ENCODE measurements around the gene SH3RF3. TPM values are rescaled to one million over a fixed set of nuclear protein-coding genes. Genes with fewer than 3 reads are reported as not detected.

The SH3RF3 gene
- total and polyA plus RNA-seq, 10 of the 15 experiments (the other 5 are each of a cell fraction or from before 2014, with no cell fraction given), result 0.08 to 8.8 (median 2.3) TPM

GRCh38 chr2:109125593-109126500 is 3.2 kb upstream of the SH3RF3 start:
- no peak overlapping the region for H2AFZ ChIP-seq (ENCODE audit: control insufficient read depth, low read depth, low read length)
- ChIA-PET SMC1A (ENCODE audit: uncharacterized antibody, unreplicated experiment) (interaction anchor here (0.8 to 3.8 kb wide), 5 partner anchors 9 to 388 kb away, joined by 3 to 44 read pairs (median 4); no protein-coding TSS in a partner anchor), RAD21 (ENCODE audit: unreplicated experiment) (interaction anchor here (1.3 to 9.2 kb wide), 5 partner anchors 89 to 392 kb away, joined by 4 to 67 read pairs (median 6); no protein-coding TSS in a partner anchor), CTCF (interaction anchor here (2.6 to 4.6 kb wide), 2 partner anchors 385 to 388 kb away, joined by 12 to 62 read pairs; no protein-coding TSS in a partner anchor), POLR2A (interaction anchor here (0.8 kb wide), 1 partner anchor 384 kb away, joined by 3 read pairs; no protein-coding TSS in a partner anchor)
- peaks cover 8% of the 10 kb centered on the region for H3K79me2 ChIP-seq (ENCODE audit: control insufficient read depth, insufficient read depth, low read length)
- FAIRE-seq, result no peak
- no peaks in the 10 kb centered on the region; the same call in 1 of the 2 replicates for H3K4me1 ChIP-seq (ENCODE audit: control insufficient read depth, insufficient read depth, low read length)
- H3K27me3 ChIP-seq (replicated peaks in 1 of 2; ENCODE audit: control insufficient read depth in 2 of 2, insufficient read depth in 2 of 2, low read length in 1 of 2), result peaks cover 0 to 6% of the 10 kb centered on the region in 2 experiments; a peak in 3 of 4 replicates
- peak; percentile 35; the same call in 1 of the 2 replicates for TF ChIP-seq NFIC (IDR thresholded peaks at IDR 0.05; ENCODE audit: low read depth, low read length)
- TF ChIP-seq RUNX3 (IDR thresholded peaks at IDR 0.05; ENCODE audit: low read length), result peak; percentile 77
- peak; percentile 72 for TF ChIP-seq JUNB (IDR thresholded peaks at IDR 0.05)
- TF ChIP-seq, protein P1, sequence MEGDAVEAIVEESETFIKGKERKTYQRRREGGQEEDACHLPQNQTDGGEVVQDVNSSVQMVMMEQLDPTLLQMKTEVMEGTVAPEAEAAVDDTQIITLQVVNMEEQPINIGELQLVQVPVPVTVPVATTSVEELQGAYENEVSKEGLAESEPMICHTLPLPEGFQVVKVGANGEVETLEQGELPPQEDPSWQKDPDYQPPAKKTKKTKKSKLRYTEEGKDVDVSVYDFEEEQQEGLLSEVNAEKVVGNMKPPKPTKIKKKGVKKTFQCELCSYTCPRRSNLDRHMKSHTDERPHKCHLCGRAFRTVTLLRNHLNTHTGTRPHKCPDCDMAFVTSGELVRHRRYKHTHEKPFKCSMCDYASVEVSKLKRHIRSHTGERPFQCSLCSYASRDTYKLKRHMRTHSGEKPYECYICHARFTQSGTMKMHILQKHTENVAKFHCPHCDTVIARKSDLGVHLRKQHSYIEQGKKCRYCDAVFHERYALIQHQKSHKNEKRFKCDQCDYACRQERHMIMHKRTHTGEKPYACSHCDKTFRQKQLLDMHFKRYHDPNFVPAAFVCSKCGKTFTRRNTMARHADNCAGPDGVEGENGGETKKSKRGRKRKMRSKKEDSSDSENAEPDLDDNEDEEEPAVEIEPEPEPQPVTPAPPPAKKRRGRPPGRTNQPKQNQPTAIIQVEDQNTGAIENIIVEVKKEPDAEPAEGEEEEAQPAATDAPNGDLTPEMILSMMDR (IDR thresholded peaks at IDR 0.05 in 2 of 3, conservative IDR thresholded peaks at IDR 0.05 in 1 of 3; ENCODE audit: control insufficient read depth in 2 of 3, extremely low read depth in 1 of 3, insufficient read depth in 1 of 3, low read depth in 3 of 3, low read length in 3 of 3), result no peak
- no peak for TF ChIP-seq EP300 (IDR thresholded peaks at IDR 0.05; ENCODE audit: borderline replicate concordance in 1 of 2, control insufficient read depth in 1 of 2, low read depth in 2 of 2, low read length in 2 of 2)
- TF ChIP-seq, protein P2, sequence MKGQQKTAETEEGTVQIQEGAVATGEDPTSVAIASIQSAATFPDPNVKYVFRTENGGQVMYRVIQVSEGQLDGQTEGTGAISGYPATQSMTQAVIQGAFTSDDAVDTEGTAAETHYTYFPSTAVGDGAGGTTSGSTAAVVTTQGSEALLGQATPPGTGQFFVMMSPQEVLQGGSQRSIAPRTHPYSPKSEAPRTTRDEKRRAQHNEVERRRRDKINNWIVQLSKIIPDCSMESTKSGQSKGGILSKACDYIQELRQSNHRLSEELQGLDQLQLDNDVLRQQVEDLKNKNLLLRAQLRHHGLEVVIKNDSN (IDR thresholded peaks at IDR 0.05; ENCODE audit: borderline replicate concordance, extremely low read length, insufficient read depth, low read depth, low read length), result no peak
- no peak for TF ChIP-seq HDAC6 (IDR thresholded peaks at IDR 0.05; ENCODE audit: unreplicated experiment)
- 0 out of 4 replicates have a peak, but pooled peaks of 1 of the 2 experiments have one; percentile 14 for TF ChIP-seq IKZF2 (IDR thresholded peaks at IDR 0.05)
- in situ Hi-C loops (cut with MboI) (no loop called here), intact Hi-C loops (cut with micrococcal nuclease; ENCODE audit: unreplicated experiment) (loop anchor here (5.0 kb wide), 1 partner anchor 271 kb away; no protein-coding TSS in a partner anchor)
- no peak overlapping the region for H3K27ac ChIP-seq (ENCODE audit: control insufficient read depth, insufficient read depth)
- no peaks in the 10 kb centered on the region; a peak in 1 of 4 replicates for H3K36me3 ChIP-seq (ENCODE audit: control insufficient read depth in 2 of 2, insufficient read depth in 2 of 2, low read length in 1 of 2)
- H3K9ac ChIP-seq (ENCODE audit: control insufficient read depth, insufficient read depth, low read length), result no peak overlapping the region
- no peak for ATAC-seq
- 26% methylated on average over 12 of the region's 12 CpGs for WGBS (ENCODE audit: insufficient coverage, insufficient replicate concordance, low lambda C conversion rate, missing lambda C conversion rate)
- BruUV-seq (replicated peaks), result no TSS peak
- no peaks in the 10 kb centered on the region for H3K9me3 ChIP-seq (replicated peaks; ENCODE audit: control insufficient read depth, insufficient read depth, low read length)
- DNase-seq (ENCODE audit: low read depth, low spot score), result no peak
- H3K4me2 ChIP-seq (ENCODE audit: control insufficient read depth, insufficient read depth), result no peak overlapping the region
- H3K4me3 ChIP-seq, result no peak overlapping the region
- no peaks in the 10 kb centered on the region for H4K20me1 ChIP-seq (ENCODE audit: control insufficient read depth, insufficient read depth)

Measured in GM12878 (cell line).